Panc1 (cell line): ENCODE measurements around the gene ZCCHC24. TPM values are rescaled to one million over a fixed set of nuclear protein-coding genes. Genes with fewer than 3 reads are reported as not detected.

Experiments used
- ATAC-seq: fragments of 200-7000 bp; cut with Tn5 transposase; 2 replicates; pipeline ENCODE4 v1.9.1; 2020; ENCODE audit warnings: mild to moderate bottlenecking, moderate library complexity
- BruUV-seq: library from RNA; stranded (reverse); fragments of 400-500 nt; replicated peaks from 2 replicates; lab custom pipeline; 2021; lab: Mats Ljungman, UMichigan
- CTCF ChIA-PET: fragments of 300-600 bp; sonication (Branson Sonifier 250); formaldehyde crosslinking; loops from one replicate; lab custom pipeline; 2022; ENCODE audit warnings: antibody characterized with exemption; lab: Charles Lee
- POLR2A ChIA-PET: fragments of 300-600 bp; sonication (Branson Sonifier 250); formaldehyde crosslinking; loops from one replicate; lab custom pipeline; 2022; ENCODE audit warnings: antibody characterized with exemption; lab: Charles Lee
- DNase-seq: peaks from one replicate; pipeline ENCODE4 v3.0.0-alpha.2; 2010; ENCODE audit warnings: low read depth, low spot score
- H3K27ac ChIP-seq: 2 replicates; pipeline ENCODE4 v1.5.1; 2011; ENCODE audit warnings: mild to moderate bottlenecking, low read length, inconsistent platforms
- H3K27me3 ChIP-seq: fragments of 200-500 bp; sonication (Bioruptor generic); 2 replicates; pipeline ENCODE4 v1.6.0; 2014; ENCODE audit warnings: low read length, inconsistent platforms; ENCODE audit not compliant: control insufficient read depth, insufficient read depth
- H3K36me3 ChIP-seq: fragments of 200-500 bp; sonication (Bioruptor generic); 2 replicates; pipeline ENCODE4 v1.5.1; 2014; ENCODE audit warnings: inconsistent platforms, mild to moderate bottlenecking, low read length, moderate library complexity; ENCODE audit not compliant: control insufficient read depth, insufficient read depth
- H3K4me1 ChIP-seq: 2 replicates; pipeline ENCODE4 v1.5.1; 2011; ENCODE audit warnings: inconsistent platforms, mild to moderate bottlenecking, low read length, moderate library complexity; ENCODE audit not compliant: control insufficient read depth, insufficient read depth
- H3K4me3 ChIP-seq, 2 experiments: 2 replicates each; pipeline ENCODE4 v1.5.1; 2011 to 2012; ENCODE audit warnings: low read depth in 2 of 2, low read length in 2 of 2, mild to moderate bottlenecking in 2 of 2, inconsistent platforms in 1 of 2, moderate library complexity in 1 of 2
- H3K9me3 ChIP-seq: fragments of 200-500 bp; sonication (Bioruptor generic); 2 replicates; pipeline ENCODE4 v1.5.1; 2014; ENCODE audit warnings: low read depth, mild to moderate bottlenecking, inconsistent platforms, low read length, moderate library complexity; ENCODE audit not compliant: control insufficient read depth, insufficient read depth
- POLR2AphosphoS5 ChIP-seq: IDR thresholded peaks from 2 replicates; pipeline ENCODE4 v1.6.1; 2012; ENCODE audit warnings: mild to moderate bottlenecking, low read depth, low read length, moderate library complexity
- SIN3A ChIP-seq: IDR thresholded peaks from 2 replicates; pipeline ENCODE4 v1.6.1; 2012; ENCODE audit warnings: low read depth, mild to moderate bottlenecking, low read length, moderate library complexity, borderline replicate concordance; ENCODE audit not compliant: insufficient read depth
- TCF7L2 ChIP-seq: IDR thresholded peaks from 2 replicates; pipeline ENCODE4 v1.6.1; 2011; ENCODE audit warnings: mild to moderate bottlenecking, low read depth, low read length, inconsistent platforms
- in situ Hi-C: cut with HindIII; loops from 2 replicates; pipeline ENCODE4 v1.10.0; 2016; ENCODE audit warnings: low sequenced_read_pairs, low pct_unique_long_range_greater_than_20kb
- intact Hi-C: fragments of 100-400 bp; cut with micrococcal nuclease; formaldehyde crosslinking; loops from one replicate; pipeline ENCODE4 v1.10.0; 2022; ENCODE audit not compliant: unreplicated experiment
- total RNA-seq: library from RNA; stranded (reverse); gene quantifications from one replicate; pipeline ENCODE4 v1.2.1, GENCODE V29; 2021; ENCODE audit not compliant: unreplicated experiment
- TF ChIP-seq, protein P1 (sequence below), 2 experiments: IDR thresholded peaks; 2 replicates each; pipeline ENCODE4 v1.6.1; 2011 to 2012; ENCODE audit warnings: low read depth in 2 of 2, control low read depth in 1 of 2, low read length in 1 of 2, mild to moderate bottlenecking in 1 of 2, moderate library complexity in 1 of 2; ENCODE audit not compliant: insufficient read depth in 1 of 2
- TF ChIP-seq, protein P2 (sequence below): fragments of 450-650 bp; IDR thresholded peaks from 2 replicates; pipeline ENCODE4 v1.5.1; 2017; ENCODE audit warnings: mild to moderate bottlenecking

The ZCCHC24 gene
- total RNA-seq, 1 experiment from 2014 or later: 7.8 TPM

DNA sequence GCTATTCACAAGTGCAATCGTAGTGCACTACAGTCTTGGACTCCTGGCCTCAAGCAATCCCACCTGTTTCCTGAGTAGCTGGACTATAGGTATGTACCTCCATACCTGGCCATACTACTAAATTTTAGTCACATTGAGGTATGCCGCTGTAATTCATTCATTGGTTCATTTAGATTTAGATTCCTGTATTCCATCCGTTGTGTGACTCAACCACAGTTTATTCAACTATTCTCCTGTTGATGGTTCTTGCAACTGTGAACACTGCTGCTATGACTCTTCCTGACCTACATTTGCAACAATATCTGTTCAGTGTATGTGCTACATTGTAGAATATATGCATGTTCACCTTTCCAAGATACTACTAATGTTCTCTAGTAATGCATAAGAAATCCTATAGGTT lies 8.0 kb upstream of the ZCCHC24 start:
- no peak for DNase-seq
- CTCF ChIA-PET: interaction anchor here (0.6 kb wide), 1 partner anchor 14 kb away, joined by 5 read pairs; no protein-coding TSS in a partner anchor
- no peak for ATAC-seq
- TF ChIP-seq, protein P1, sequence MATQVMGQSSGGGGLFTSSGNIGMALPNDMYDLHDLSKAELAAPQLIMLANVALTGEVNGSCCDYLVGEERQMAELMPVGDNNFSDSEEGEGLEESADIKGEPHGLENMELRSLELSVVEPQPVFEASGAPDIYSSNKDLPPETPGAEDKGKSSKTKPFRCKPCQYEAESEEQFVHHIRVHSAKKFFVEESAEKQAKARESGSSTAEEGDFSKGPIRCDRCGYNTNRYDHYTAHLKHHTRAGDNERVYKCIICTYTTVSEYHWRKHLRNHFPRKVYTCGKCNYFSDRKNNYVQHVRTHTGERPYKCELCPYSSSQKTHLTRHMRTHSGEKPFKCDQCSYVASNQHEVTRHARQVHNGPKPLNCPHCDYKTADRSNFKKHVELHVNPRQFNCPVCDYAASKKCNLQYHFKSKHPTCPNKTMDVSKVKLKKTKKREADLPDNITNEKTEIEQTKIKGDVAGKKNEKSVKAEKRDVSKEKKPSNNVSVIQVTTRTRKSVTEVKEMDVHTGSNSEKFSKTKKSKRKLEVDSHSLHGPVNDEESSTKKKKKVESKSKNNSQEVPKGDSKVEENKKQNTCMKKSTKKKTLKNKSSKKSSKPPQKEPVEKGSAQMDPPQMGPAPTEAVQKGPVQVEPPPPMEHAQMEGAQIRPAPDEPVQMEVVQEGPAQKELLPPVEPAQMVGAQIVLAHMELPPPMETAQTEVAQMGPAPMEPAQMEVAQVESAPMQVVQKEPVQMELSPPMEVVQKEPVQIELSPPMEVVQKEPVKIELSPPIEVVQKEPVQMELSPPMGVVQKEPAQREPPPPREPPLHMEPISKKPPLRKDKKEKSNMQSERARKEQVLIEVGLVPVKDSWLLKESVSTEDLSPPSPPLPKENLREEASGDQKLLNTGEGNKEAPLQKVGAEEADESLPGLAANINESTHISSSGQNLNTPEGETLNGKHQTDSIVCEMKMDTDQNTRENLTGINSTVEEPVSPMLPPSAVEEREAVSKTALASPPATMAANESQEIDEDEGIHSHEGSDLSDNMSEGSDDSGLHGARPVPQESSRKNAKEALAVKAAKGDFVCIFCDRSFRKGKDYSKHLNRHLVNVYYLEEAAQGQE (IDR thresholded peaks at IDR 0.05; ENCODE audit: insufficient read depth in 1 of 2, low read depth in 2 of 2, low read length in 1 of 2): no peak
- TF ChIP-seq TCF7L2 (no peak), POLR2AphosphoS5 (no peak), SIN3A (no peak)
- TF ChIP-seq, protein P2, sequence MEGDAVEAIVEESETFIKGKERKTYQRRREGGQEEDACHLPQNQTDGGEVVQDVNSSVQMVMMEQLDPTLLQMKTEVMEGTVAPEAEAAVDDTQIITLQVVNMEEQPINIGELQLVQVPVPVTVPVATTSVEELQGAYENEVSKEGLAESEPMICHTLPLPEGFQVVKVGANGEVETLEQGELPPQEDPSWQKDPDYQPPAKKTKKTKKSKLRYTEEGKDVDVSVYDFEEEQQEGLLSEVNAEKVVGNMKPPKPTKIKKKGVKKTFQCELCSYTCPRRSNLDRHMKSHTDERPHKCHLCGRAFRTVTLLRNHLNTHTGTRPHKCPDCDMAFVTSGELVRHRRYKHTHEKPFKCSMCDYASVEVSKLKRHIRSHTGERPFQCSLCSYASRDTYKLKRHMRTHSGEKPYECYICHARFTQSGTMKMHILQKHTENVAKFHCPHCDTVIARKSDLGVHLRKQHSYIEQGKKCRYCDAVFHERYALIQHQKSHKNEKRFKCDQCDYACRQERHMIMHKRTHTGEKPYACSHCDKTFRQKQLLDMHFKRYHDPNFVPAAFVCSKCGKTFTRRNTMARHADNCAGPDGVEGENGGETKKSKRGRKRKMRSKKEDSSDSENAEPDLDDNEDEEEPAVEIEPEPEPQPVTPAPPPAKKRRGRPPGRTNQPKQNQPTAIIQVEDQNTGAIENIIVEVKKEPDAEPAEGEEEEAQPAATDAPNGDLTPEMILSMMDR: no peak
- POLR2A ChIA-PET: no interaction called here
- Histone ChIP-seq H3K4me3 (no peak overlapping the region), H3K9me3 (no peaks in the 10 kb centered on the region), H3K36me3 (no peaks in the 10 kb centered on the region), H3K27me3 (peaks cover 22% of the 10 kb centered on the region), H3K4me1 (no peaks in the 10 kb centered on the region), H3K27ac (no peak overlapping the region)
- BruUV-seq: no TSS peak
- intact Hi-C loops: no loop called here
- in situ Hi-C loops: no loop called here

DNA sequence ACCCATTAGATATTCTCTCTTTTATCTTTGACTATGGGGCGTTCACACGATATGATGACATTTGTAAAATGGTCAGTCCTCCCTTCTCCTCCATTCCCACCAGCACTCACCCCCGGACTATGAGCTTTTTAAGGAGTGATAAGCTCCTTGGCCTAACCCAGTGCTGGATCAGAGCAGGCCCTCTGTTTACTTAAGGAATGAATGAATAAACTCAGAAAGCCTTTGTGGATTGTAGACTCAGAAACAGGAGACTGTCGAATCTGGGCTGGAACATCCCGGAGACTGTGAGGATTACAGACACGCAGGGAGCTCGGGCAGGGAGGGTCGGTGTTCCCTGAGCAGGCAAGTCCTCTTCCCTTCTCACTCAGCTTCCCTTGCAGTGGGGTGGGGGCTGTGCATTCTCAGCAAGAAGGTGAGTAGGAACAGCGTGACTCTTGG lies 6.8 kb upstream of the ZCCHC24 start:
- Histone ChIP-seq H3K27ac (no peak overlapping the region), H3K36me3 (no peaks in the 10 kb centered on the region), H3K27me3 (peaks cover 18% of the 10 kb centered on the region), H3K4me1 (no peaks in the 10 kb centered on the region), H3K9me3 (no peaks in the 10 kb centered on the region), H3K4me3 (no peak overlapping the region)
- POLR2A ChIA-PET: no interaction called here
- no peak for TF ChIP-seq SIN3A
- in situ Hi-C loops (no loop called here), intact Hi-C loops (no loop called here)
- CTCF ChIA-PET: no interaction called here
- DNase-seq: no peak
- no TSS peak for BruUV-seq
- ATAC-seq: no peak

DNA sequence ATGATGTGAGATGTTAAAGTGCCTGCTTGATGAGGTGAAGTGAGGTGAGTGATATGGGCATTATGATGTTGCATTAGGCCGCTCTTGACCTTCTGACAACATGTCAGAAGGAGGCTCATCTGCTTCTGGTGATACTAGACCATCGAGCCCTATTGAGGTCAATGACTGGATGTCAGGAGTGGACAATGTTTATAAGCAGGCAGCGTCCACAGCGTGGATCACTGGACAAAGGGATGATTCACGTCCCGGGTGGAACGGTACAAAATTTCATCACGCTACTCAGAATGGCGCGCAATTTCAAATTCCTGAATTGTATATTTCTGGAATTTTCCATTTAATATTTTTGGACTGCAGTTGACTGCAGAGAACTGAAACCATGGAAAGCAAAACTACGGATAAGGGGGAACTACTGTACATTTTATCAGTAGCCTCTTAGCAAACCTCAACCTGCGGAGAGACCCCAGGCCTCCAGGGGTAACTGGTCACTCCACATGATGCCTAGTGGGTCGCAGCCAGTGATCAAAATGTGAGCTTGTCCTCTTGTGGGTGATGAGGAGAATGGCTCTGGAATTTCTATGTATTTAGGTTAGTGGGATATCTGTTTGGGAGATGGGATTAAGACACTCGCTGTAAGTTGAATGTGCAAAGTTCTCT lies 5.7 kb upstream of the ZCCHC24 start:
- Histone ChIP-seq H3K27ac (no peak overlapping the region), H3K27me3 (peaks cover 18% of the 10 kb centered on the region), H3K4me3 (no peak overlapping the region), H3K36me3 (no peaks in the 10 kb centered on the region), H3K9me3 (no peaks in the 10 kb centered on the region), H3K4me1 (0 out of 2 replicates have a peak, but pooled peaks cover 7% of the 10 kb centered on the region)
- no peak for TF ChIP-seq TCF7L2
- TF ChIP-seq POLR2AphosphoS5: no peak
- TF ChIP-seq, protein P2: no peak
- no peak for TF ChIP-seq SIN3A
- TF ChIP-seq, protein P1 (IDR thresholded peaks at IDR 0.05; ENCODE audit: insufficient read depth in 1 of 2, low read depth in 2 of 2, low read length in 1 of 2): no peak
- POLR2A ChIA-PET: no interaction called here
- BruUV-seq: no TSS peak
- in situ Hi-C loops (no loop called here), intact Hi-C loops (no loop called here)
- ATAC-seq: no peak
- no peak for DNase-seq
- CTCF ChIA-PET: no interaction called here
